Ectodermal cell (in vitro differentiated cells): ENCODE data around the gene HDGFL2.

Source experiments
- H3K27ac ChIP-seq: 2 replicates; pipeline ENCODE4 v1.7.0; 2013; ENCODE audit warnings: mild to moderate bottlenecking, low read depth, low read length; ENCODE audit not compliant: insufficient read depth, poor library complexity, severe bottlenecking
- H3K27me3 ChIP-seq: 2 replicates; pipeline ENCODE4 v1.7.0; 2013; ENCODE audit warnings: mild to moderate bottlenecking, low read length; ENCODE audit not compliant: insufficient read depth, control insufficient read depth, poor library complexity, severe bottlenecking
- H3K36me3 ChIP-seq: one replicate; pipeline ENCODE4 v1.7.0; 2013; ENCODE audit warnings: low read length; ENCODE audit not compliant: control insufficient read depth, insufficient read depth
- H3K4me1 ChIP-seq: one replicate; pipeline ENCODE4 v1.7.0; 2013; ENCODE audit warnings: low read length; ENCODE audit not compliant: control insufficient read depth, insufficient read depth
- H3K4me3 ChIP-seq: 2 replicates; pipeline ENCODE4 v1.7.0; 2013; ENCODE audit warnings: low read depth, low read length, control low read depth; ENCODE audit not compliant: insufficient read depth
- H3K9me3 ChIP-seq: 2 replicates; pipeline ENCODE4 v1.7.0; 2013; ENCODE audit warnings: mild to moderate bottlenecking, low read length, moderate library complexity; ENCODE audit not compliant: control insufficient read depth
- WGBS, 2 experiments: methylation state at CpG; one replicate each; pipeline ENCODE4 v1.1.7; 2013; ENCODE audit warnings: missing lambda C conversion rate in 2 of 2; 5-methylcytosine and 5-hydroxymethylcytosine counted together

Gene HDGFL2

DNA sequence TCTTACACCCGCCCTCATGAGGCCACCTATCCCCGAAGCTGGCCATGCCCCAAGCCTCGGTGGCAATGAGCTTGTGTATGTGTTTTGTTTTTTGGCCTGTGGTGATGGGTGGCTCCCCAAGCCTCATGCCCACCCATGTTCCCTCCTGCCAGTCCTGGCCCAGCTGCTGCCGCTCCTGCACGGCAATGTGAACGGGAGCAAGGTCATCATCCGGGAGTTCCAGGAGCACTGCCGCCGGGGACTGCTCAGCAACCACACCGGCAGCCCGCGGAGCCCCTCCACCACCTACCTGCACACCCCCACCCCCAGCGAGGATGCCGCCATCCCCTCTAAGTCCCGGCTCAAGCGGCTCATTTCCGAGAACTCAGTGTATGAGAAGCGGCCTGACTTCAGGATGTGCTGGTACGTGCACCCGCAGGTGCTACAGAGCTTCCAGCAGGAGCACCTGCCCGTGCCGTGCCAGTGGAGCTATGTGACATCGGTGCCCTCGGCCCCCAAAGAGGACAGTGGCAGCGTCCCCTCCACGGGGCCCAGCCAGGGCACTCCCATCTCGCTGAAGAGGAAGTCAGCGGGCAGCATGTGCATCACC lies 39.1 kb upstream of the HDGFL2 start:
- Histone ChIP-seq H3K27ac (no peak overlapping the region), H3K4me3 (no peak overlapping the region), H3K36me3 (peaks cover 86% of the 10 kb centered on the region), H3K4me1 (no peaks in the 10 kb centered on the region), H3K27me3 (no peaks in the 10 kb centered on the region), H3K9me3 (no peaks in the 10 kb centered on the region)
- 94% methylated on average over 28 of the region's 28 CpGs for WGBS, 2 experiments

DNA sequence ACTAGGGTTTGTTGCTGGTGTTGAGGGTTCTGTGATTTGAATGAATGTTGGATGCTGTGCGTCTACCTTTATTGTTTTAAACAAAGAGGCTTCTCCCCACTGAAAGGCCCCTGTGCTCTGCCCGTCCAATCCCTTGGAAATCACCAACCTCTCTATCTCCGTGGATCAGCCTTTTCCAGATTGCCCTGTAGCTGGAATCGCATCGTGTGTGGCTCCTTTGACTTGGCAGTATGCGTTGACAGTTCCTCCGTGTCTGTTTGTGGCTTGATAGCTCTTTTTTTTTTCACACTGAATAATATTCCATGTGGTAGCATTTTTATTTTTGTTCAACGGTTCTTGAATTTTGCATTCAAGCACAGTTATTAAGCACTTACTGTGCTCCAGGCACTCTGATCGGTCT lies 37.7 kb upstream of the HDGFL2 start:
- 95 to 97% methylated on average over 9 of the region's 9 CpGs for WGBS, 2 experiments
- Histone ChIP-seq H3K27me3 (no peaks in the 10 kb centered on the region), H3K9me3 (no peaks in the 10 kb centered on the region), H3K4me3 (no peak overlapping the region), H3K36me3 (peaks cover 83% of the 10 kb centered on the region), H3K27ac (no peak overlapping the region), H3K4me1 (no peaks in the 10 kb centered on the region)

DNA sequence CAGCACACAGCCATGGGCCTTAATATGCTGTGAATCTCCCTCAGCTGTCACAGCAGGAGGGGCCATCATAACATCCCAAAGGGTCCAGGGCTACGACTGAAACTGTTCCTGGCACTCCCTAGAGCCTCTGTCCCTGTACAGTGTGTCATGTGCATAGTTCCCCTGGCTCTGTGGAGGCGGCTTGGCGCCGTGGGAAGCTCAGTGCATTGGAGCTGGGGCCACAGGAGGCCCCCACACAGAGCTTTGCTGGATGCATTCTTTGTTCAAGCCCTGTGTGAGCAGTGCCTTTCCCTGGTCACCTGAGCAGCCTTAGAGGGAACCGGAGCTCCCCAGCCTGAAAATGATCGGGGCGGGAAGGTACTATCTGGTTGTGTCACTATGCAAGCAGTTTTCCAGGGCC lies 35.9 kb upstream of the HDGFL2 start:
- H3K36me3 ChIP-seq = peaks cover 67% of the 10 kb centered on the region
- H3K9me3 ChIP-seq = no peaks in the 10 kb centered on the region
- no peak overlapping the region for H3K27ac ChIP-seq
- H3K27me3 ChIP-seq = no peaks in the 10 kb centered on the region
- no peaks in the 10 kb centered on the region for H3K4me1 ChIP-seq
- H3K4me3 ChIP-seq = no peak overlapping the region
- 95 to 96% methylated on average over 7 of the region's 7 CpGs for WGBS, 2 experiments

DNA sequence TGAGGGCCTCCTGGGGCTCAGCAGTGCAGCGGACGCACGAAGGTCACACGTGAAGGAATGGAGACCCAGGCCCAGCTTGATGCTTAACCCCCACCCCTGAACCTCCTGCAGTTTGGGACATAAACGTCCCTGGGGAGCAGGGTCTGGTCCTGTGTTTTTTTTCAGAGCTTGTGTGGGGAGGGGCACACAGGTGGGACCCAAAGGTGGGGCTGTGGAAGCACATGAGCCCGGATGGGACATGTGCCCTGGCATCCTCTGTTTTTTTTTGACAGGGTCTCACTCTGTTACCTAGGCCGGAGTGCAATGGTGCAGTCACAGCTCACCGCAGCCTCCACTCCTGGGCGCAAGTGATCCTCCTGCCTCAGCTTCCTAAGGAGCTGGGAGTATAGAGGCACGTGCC lies 35.0 kb upstream of the HDGFL2 start:
- WGBS, 2 experiments = 95 to 97% methylated on average over 10 of the region's 10 CpGs
- Histone ChIP-seq H3K4me3 (no peak overlapping the region), H3K27me3 (no peaks in the 10 kb centered on the region), H3K36me3 (peaks cover 58% of the 10 kb centered on the region), H3K4me1 (no peaks in the 10 kb centered on the region), H3K9me3 (no peaks in the 10 kb centered on the region), H3K27ac (no peak overlapping the region)

DNA sequence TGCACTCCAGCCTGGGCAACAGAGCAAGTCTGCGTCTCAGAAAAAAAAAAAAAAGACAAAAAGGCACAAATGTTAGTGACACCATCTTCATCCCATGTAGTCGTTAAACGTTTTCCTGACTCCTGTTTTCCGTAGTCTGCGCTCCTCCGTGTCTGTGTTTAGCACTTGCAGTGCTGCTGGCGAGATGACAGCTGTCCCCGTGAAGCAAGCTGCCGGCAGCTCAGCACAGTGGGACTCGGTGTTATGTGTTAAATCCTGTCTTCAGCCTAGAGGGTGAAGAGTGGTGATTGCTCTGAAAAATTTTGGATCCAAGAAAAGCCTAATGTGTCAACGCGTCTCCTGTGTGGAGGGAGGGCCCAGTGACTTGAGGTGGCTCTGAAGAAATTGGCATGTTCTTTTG lies 32.9 kb upstream of the HDGFL2 start:
- Histone ChIP-seq H3K9me3 (no peaks in the 10 kb centered on the region), H3K27ac (no peak overlapping the region), H3K36me3 (peaks cover 43% of the 10 kb centered on the region), H3K27me3 (no peaks in the 10 kb centered on the region), H3K4me3 (no peak overlapping the region), H3K4me1 (no peaks in the 10 kb centered on the region)
- WGBS, 2 experiments = 96% methylated on average over 12 of the region's 12 CpGs

DNA sequence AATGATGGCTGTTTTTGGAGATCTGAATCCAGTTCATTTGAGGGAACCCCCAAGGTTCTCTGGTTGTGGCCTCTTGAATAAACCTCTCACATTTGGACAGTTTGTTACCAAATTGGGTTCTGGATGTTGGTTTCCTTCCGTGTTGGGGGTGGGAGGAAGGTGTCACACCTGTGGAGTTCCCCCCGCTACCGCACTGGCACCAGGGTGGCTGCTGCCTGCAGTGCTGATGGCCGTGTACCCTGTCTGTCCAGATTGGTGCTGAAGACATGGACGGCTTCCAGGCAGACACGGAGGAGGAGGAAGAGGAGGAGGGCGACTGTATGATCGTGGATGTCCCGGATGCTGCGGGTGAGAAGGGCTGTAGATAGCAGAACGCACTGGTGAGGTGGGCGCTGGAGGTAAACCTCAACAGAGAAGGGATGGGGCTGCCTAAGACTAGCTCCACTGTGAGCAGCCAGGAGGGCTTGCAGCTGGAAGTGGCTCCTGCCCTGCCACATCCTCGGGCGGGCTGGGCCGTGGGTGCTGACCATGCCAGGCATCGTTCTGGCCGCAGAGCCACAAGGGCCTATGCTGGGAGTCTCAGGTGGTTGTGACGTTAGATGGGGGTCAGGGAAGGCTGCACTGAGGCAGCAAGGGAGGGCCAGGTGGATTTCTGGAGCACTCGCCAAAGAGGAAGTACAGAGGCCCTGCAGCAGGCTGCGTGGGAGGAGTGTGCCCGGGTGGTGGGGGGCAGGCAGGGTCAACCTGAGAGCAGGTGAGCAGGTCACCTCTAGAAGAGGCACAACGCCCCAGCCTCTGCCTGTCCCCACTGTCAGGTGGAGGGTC lies 29.9 kb upstream of the HDGFL2 start:
- H3K36me3 ChIP-seq = peaks cover 23% of the 10 kb centered on the region
- H3K27ac ChIP-seq = no peak overlapping the region
- 93 to 94% methylated on average over 22 of the region's 22 CpGs for WGBS, 2 experiments

DNA sequence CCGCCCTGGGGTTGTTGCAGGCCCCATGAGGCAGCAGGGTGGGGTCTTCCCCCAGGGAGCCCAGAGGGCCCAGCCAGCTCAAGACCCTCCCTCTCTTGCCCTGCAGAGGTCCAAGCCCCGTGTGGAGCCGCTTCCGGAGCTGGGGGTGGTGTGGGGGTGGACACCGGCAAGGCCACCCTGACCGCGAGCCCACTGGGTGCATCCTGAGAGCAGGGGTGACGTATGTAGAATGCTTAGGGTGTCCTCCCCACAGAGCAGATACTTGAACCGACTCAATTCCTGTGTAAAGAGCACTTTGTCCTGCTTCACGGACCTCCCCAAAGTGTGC lies 29.3 kb upstream of the HDGFL2 start:
- Histone ChIP-seq H3K36me3 (peaks cover 27% of the 10 kb centered on the region), H3K4me1 (no peaks in the 10 kb centered on the region), H3K9me3 (no peaks in the 10 kb centered on the region), H3K4me3 (no peak overlapping the region), H3K27me3 (no peaks in the 10 kb centered on the region), H3K27ac (no peak overlapping the region)
- WGBS, 2 experiments = 93 to 96% methylated on average over 10 of the region's 10 CpGs

More for the DNA sequence above, 29.9 kb upstream of the HDGFL2 start:
- H3K27me3 ChIP-seq = no peaks in the 10 kb centered on the region
- H3K4me3 ChIP-seq = no peak overlapping the region
- H3K4me1 ChIP-seq = no peaks in the 10 kb centered on the region
- no peaks in the 10 kb centered on the region for H3K9me3 ChIP-seq

DNA sequence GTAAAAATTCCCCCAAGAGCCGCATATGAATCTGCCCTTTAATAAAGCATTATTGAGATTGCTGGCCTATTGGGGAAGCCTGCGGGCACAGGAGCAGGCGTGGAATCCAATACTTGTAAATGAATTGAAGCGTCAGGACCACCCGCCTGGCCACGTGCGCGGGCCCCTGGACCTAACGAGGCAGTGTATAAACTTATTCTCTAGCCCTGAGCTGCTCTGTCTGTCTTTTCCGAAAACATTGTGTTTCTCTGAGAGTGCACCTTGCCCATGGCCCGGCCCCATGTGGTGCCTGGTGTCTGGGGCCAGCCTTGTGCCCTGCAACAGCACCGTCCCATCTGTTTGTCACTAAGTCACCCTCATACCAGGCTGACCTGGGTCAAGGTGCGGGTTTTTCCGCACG lies 28.9 kb upstream of the HDGFL2 start:
- no peak overlapping the region for H3K4me3 ChIP-seq
- H3K9me3 ChIP-seq = no peaks in the 10 kb centered on the region
- H3K27ac ChIP-seq = no peak overlapping the region
- no peaks in the 10 kb centered on the region for H3K27me3 ChIP-seq
- H3K4me1 ChIP-seq = no peaks in the 10 kb centered on the region
- WGBS, 2 experiments = 95 to 96% methylated on average over 15 of the region's 15 CpGs
- peaks cover 29% of the 10 kb centered on the region for H3K36me3 ChIP-seq

DNA sequence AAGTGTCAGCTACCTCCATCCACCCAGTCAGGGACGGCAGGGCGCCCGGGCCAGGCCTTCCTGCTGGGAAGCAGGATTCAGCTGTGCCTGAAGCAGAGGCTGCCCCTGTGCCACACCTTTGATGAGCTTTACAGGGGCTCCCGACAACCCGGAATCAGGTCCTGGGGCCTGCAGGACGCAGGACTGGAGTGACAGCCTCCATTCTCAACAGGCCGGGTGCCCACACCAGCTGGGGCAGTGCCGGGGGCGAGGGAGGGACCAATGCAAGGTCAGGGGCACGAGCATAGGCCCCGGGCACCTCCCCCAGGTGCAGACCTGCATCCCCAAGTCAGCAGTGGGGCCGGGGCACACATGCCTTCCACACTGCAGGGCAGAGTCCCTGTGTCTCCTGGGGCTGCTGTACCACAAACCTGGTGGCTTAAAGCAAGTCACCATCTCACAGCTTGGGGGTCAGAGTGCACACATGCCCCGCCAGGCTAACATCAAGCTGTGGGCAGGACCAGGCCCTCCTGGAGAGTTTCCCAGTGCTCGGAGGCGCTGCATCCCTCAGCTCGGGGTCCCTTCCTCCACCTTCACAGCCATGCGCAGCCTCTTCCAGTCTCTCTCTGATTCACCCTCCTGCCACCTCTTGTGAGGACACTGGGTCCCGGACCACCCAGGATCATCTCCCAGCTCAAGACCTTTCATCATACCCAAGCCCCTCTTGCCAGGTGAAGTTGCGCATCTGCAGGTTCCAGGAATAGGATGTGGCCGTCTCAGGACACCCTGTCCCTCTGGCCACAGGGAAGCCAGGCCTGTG lies 27.9 kb upstream of the HDGFL2 start:
- Histone ChIP-seq H3K9me3 (no peaks in the 10 kb centered on the region), H3K4me3 (no peak overlapping the region), H3K27me3 (no peaks in the 10 kb centered on the region), H3K27ac (no peak overlapping the region), H3K4me1 (no peaks in the 10 kb centered on the region), H3K36me3 (peaks cover 27% of the 10 kb centered on the region)
- WGBS, 2 experiments = 91% methylated on average over 20 of the region's 20 CpGs
